Effector CD8-positive, alpha-beta T cell (primary cell): ENCODE measurements around the gene MICA.
"Not testable (repeated sequence)": the region's sequence is repeated elsewhere in the genome, so short reads cannot be mapped to it uniquely, and the experiment has no call there.

Experiments
- DNase-seq: peaks from one replicate; lab custom pipeline; 2025; lab: John Stamatoyannopoulos, UW

MICA gene

DNA sequence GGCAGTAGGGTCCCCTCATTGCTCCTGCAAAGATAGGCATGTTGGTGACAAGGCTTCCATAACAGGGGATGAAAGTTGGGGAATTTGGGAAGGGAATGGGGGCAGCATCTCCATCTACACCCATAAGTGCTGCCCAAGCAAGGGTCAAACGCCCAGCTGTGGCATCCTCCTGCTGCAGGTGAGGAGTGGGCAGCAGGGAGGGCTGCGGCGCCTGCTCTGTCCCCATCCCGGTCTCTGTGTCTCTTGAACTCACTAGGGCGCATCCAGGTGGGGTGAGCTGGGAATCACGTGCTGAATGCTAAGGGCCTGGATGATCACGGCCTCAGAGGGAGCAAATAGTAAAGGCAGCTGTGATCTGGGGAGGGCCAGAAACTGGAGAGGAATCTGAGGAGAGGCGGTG is 9.1 kb downstream of the MICA start:
- DNase-seq, result no peak

DNA sequence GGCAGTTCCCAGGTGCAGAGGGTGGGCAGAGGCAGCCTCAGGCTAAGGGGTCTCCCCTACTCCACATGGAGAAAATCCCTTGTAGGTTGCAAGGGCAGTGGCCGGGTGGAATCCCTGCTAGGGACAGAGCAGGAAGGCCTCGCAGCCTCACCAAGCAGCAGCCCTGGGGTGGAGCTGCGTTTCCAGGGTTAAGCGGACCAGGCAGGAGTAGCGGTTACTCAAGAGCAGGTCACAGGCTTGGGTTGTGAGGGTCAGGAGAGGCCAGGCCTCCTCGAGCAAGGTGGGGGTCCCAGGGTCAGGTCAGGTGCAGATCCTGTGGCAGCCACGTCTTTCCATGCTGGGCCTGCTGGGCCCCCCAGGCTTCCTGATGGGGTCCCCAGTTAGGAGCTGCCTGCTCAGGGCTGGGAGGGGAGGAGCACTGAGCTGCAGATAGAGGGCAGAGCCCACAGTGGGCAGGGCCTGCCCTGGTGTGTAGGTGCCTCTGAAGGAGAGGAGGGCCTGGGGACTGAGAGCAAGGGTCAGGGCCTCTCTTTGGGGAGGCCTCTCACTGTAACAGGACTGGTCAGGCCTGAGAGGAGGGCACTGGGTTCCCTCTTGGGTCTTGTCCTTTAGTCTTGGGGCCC is 10.9 kb downstream of the MICA start:
- DNase-seq, result not testable (repeated sequence)

DNA sequence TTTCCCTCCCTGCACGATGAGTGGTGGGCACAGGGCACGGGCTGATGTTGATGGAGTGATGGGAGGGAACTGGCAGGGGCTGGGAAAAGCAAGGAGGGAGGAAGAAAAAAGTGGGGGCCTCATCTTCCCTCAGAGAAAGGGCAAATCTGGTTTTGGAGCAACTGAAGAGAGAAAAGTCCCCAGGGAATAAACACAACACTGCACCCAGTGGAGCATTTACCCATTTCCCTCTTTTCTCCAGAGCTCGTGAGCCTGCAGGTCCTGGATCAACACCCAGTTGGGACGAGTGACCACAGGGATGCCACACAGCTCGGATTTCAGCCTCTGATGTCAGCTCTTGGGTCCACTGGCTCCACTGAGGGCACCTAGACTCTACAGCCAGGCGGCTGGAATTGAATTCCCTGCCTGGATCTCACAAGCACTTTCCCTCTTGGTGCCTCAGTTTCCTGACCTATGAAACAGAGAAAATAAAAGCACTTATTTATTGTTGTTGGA is 11.4 kb downstream of the MICA start:
- no peak for DNase-seq

DNA sequence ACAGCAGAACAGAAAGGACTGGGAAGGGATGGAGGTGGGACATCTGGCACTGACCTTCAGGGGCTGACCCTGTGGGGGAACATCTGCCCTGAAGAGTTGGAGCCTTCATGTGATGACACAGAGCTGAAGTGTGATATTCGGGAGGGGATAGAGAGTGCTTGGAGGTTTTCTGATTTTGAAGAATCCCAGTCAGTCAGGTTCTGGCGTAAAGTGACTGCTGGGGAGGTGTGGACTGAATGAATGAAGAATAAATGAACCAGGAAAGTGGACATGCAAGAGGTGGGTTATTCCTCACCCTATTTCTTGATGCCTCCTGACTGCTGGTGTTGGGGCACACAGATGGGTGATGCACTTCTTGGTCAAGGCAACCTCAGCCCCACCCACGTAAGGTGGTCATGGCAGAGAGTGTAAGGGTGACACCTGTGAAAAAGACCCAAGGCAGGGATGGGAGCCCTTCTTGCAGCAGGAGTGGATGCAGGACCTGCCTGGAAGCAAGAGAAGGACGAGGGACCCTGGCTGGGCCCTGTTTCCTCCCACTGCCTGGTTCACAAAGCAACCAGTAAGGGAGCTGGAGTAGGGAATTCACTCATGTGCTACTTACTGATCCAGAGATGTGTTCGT is 13.1 kb downstream of the MICA start:
- no peak for DNase-seq

DNA sequence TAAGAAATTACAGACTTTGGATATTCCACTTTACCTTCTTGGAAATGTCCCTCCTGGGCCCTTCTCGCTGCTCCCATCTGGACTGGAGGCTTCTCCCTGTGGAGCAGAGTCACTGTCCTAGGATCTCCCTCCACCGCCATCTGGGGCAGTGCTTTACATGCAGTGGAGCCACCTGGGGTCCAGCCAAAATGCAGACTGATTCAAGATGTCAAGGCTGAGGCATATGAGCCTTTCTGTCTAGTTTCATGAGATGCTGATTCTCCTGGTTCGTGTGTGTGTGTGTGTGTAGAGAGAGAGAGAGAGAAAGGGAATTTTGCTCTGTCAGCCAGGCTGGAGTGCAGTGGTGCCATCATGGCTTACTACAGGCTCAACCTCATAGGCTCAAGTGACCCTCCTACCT is 14.9 kb downstream of the MICA start:
- DNase-seq, result no peak

DNA sequence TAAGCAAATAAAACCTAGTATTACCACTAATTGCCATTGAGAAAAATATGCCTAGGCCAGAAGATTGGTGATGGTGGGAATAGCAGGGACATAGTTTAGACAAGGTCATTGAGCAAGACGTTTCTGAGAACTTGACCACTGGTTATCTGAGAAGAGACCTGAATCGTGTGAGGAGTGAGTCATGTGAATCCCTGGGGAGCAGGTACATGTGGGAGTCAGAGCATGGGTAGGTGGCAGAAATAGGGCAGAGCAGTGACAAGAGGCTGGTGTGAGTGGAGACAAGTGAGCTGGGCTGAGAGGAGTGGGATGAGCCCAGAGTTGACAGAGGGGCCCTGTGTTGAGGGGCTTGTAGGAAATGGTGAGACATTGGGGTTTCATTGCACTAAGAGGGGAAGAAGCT is 16.4 kb downstream of the MICA start:
- DNase-seq, result no peak

DNA sequence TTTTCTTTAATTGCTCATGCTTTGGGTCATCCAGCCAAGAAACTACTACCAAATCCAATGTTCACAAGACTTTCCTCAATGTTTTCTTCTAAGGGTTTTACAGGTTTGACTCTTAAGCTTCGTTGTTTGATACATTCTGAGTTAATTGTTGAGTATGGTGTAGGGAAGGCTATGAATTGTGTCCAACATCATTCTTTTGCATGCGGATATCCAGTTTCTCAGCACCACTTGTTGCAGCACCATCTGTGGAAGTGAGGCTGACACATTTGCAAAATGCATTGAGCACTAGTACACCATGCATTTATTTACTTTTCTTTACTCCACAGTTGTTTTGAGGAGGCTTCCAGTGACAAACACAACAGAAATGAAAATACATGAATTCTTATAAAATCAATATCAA is 17.2 kb downstream of the MICA start:
- no peak for DNase-seq

DNA sequence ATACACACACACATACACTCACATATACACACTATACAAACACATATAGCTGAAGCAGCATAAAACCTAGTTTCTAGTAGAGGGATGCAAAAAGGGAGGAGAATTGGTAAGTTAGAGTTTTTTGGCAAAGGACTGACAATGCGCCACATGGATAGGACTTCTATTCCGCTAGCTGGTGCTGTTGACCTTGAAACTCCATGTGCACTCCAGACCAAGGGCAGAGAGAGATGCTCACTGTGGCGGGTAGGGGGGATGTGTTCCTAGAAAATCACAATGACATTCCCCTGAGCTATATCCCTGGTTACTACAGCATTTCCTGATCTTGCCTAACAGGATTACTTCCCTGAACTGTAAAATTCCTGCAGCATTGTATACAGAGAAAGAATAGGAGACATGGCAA is 19.2 kb downstream of the MICA start:
- DNase-seq, result no peak

DNA sequence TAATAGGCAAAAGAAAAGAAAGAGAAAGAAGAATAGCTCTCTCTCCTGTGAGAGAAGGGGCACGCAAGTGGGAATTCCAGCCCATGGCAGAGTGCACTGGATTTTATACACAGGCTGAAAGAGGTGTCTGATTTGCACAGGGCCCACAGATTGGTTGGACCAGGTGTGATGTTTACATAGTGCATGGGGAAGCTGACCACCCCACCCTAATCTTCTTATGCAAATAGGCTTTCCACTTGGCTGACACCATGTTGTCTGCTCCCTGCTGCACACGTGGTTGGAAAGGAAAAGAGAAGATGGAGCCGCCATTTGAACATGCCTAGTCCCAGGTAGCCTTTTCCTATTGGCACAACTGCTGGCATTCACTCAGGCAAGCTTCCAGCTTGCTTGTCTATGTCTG is 20.2 kb downstream of the MICA start:
- no peak for DNase-seq

DNA sequence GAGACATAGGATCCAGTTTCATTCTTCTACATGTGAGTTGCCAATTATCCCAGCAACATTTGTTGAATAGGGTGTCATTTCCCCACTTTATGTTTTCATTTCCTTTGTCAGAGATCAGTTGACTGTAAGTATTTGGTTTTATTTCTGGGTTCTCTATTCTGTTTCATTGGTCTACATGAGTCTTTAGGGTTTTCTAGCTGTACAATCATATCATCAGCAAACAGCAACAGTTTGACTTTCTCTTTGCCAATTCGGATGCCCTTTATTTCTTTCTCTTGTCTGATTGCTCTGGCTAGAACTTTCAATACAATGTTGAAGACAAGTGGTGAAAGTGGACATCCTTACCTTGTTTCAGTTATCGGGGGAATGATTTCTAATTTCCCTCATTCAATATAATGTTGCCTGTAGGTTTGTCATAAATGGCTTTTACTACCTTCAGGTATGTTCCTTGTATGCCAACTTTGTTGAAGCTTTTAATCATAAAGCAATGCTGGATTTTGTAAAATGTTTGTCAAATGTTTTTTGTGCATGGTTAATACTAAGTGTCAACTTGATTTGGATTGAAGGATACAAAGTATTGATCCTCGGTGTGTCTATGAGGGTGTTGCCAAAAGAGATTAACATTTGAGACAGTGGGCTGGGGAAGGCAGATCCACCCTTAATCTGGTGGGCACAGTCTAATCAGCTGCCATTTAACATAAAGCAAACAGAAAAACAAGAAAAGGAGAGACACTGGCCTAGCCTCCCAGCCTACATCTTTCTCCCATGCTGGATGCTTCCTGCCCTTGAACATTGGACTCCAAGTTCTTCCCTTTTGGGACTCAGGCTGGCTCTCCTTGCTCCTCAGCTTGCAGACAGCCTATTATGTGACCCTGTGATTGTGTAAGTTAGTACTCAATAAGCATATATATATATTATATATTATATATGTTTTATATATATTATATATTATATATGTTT is 23.3 kb downstream of the MICA start:
- no peak for DNase-seq

DNA sequence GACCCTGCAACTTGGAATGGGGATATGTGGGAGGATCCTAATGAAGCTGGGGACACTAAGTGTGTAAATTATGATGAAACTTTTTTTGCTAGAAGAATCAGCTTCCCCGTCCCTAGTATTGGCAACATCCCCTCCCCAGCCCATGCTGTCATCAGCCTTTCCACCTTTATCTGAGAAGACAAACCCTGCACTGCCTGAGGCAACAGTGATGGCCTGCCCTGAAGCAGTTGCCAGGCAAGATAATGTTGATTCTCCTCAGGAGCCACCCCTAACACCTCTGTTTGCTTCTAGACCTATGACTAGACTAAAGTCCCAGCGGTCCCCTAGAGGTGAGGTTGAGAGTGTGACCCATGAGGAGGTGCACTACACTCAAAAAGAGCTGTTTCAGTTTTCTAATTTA is 27.1 kb downstream of the MICA start:
- no peak for DNase-seq

DNA sequence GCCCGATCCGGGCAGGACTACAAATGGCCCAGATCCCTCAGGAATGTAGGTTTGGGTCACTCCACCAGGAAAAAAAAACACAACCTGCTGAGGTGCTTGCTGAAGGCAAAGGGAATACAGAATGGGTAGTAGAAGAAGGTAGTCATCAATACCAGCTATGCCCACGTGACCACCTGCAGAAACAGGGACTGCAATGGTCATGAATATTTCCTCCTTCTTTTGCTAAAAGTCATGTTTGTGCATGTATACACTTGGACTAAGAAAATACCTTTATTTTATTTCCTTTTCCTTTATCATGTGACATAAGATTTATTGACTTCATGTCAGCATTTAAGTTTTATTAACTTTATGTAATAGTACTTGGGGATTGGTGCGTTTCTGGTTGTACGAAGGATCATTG is 31.7 kb downstream of the MICA start:
- DNase-seq, result not testable (repeated sequence)

DNA sequence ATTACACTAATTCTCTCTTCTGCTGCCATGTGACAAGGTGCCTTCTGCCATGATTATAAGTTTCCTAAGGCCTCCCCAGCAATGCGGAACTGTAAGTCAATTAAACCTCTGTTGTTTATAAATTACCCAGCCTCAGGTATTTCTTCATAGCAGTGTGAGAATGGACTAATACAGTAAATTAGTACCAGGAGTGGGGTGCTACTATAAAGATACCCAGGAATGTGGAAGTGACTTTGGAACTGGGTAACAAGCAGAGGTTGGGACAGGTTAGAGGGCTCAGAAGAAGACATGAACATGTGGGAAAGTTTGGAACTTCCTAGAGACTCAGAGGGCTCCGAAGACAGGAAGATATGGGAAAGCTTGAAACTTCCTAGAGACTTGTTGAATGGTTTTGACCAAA is 34.8 kb downstream of the MICA start:
- DNase-seq, result no peak

DNA sequence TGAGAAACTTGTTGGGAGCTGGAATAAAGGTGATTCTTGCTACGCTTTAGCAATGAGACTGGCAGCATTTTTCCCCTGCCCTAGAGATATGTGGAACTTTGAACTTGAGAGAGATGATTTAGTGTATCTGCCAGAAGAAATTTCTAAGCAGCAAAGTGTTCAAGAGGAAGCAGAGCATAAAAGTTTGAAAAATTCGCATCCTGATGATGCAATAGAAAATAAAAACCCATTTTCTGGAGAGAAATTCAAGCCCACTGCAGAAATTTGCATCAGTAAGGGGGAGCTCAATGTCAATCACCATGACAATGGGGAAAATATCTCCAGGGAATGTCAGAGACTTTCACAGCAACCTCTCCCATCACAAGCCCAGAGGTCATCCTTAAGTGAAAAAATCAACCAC is 35.3 kb downstream of the MICA start:
- DNase-seq, result no peak

DNA sequence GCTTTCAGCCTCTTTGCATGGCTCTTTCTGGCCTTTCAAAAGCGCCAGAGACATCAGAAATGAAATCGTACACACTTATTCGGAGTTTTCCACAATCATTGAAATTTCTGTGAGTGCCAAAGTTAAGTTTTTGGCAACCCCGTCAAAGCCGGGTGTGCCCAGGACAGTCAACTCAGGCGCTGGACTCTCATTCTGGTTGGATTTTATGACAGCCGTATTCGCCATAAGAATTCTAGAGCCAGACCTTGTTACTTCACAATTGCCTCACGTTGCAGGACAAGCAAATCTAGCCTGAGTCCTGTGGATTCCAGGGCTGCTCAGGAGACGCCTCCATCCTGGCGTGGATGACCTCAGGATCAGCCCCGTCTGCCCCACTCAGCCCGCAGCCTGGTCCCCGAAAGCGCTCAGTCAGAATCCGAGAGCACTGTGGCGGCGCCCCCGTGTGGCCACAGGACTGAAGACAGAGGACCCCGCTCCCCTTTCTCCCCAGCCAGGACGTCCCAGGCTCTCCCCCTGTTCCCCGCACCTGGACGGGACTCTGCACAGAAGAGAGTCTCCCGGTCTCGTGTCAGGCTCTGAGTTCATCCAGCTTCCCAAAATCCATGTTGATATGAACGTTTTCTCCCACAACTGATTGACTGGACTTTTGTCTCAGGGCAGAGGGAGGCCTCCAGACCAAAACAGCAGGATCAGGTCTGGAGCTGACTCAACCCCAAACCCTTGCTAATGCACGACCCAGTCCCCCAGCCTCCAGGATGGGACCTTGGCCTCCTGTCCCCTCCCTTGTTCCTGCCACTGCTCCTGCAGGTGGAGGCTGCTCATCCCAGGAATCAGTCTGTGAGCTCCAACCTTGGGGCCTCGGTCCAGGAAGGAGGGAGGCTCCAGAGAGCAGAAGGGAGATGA is 38.2 kb downstream of the MICA start:
- peak; percentile 76 for DNase-seq

DNA sequence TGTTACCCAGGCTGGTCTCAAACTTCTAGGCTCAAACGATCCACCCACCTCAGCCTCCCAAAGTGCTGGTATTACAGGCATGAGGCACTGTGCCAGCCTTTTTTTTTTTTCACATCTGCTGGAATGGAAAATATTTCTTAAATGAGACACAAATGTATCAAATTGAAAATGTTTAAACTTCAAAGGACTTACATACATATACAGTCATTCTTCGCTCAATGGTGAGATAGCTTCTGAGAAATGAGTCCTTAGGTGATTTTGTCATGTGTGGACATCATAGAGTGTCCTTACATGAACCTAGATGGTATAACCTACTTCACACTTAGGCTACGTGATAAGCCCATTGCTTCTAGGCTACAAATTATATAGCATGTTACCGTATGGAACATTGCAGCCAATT is 43.1 kb downstream of the MICA start:
- no peak for DNase-seq

DNA sequence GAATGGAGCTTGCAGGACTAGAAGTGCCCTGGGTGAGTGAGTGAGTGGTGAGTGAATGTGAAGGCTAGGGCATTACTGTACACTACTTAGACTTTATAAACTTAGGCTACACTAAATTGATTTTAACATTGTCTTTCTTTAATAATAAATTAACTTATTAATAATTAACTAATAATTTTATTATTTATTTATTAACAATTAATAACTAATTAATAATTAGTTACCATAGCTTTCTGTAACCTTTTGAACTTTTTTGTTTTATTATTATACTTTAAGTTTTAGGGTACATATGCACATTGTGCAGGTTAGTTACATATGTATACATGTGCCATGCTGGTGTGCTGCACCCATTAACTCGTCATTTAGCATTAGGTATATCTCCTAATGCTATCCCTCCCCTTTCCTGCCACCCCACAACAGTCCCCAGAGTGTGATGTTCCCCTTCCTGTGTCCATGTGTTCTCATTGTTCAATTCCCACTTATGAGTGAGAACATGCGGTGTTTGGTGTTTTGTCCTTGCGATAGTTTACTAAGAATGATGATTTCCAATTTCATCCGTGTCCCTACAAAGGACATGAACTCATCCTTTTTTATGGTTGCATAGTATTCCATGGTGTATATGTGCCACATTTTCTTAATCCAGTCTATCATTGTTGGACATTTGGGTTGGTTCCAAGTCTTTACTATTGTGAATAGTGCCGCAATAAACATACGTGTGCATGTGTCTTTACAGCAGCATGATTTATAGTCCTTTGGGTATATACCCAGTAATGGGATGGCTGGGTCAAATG is 43.8 kb downstream of the MICA start:
- DNase-seq, result not testable (repeated sequence)

DNA sequence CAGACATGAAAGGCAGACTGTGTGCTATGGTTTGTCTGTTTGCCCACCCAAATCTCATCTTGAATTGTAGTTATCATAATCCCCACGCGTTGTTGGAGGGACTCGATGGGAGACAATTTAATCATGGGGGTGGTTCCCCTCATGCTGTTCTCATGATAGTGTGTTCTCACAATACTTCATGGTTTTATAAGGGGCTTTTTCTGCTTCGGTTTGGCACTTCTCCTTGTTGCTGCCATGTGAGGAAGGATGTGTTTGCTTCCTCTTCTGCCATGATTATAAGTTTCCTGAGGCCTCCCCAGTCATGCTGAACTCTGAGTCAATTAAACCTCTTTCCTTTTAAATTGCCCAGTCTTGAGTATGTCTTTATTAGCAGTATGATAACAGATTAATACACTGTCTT is 47.4 kb downstream of the MICA start:
- no peak for DNase-seq

DNA sequence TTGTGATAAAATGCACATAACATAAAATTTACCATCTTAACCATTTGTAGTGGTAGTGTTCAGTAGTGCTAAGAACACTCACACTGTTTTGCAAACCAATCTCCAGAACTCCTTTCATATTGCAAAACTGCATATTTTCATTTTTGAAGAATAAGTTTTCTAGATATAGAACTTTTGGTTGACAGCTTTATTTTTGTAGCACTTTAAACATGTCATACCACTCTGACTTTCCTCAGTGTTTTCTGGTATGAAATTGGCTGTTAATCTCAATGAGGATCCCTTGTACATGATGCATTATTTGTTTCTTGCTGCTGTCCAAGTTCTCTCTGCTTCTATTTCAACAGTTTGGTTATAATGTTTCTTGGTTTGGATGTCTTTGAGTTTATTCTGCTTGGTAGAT is 49.5 kb downstream of the MICA start:
- no peak for DNase-seq

DNA sequence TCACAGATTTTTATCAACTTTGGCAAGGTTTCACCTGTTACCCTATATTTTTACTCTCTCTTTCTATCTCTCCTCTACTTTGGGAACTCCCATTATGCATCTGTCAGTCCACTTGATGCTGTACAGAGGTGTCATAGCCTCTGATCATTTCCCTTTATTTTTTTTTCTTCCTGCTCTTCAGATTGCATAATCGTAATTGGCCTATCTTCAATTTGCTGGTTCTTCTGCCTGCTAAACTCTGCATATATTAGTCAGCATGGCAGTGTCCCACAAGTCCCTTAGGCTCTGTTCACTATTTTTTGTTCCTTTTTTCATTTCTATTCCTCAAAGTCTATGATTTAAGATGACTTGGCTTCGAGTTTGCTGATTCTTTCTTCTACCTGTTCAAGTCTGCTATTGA is 49.9 kb downstream of the MICA start:
- DNase-seq, result no peak

DNA sequence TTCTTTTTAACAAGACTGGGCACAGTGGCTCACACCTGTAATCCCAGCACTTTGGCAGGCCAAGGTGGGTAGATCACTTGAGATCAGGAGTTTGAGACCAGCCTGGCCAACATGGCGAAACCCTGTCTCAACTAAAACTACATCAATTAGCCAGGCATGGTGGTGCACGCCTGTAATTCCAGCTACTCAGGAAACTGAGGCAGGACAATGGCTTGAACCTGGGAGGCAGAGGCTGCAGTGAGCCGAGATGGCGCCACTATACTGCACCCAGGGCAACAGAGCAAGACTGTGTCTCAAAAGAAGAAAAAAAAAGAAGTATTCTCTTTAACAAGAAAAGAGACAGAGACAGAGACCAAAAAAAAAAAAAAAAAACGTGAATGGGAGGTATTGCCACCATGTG is 56.5 kb downstream of the MICA start:
- not testable (repeated sequence) for DNase-seq
